Measurements from ENCODE around the gene PRSS16.

Gene PRSS16

DNA sequence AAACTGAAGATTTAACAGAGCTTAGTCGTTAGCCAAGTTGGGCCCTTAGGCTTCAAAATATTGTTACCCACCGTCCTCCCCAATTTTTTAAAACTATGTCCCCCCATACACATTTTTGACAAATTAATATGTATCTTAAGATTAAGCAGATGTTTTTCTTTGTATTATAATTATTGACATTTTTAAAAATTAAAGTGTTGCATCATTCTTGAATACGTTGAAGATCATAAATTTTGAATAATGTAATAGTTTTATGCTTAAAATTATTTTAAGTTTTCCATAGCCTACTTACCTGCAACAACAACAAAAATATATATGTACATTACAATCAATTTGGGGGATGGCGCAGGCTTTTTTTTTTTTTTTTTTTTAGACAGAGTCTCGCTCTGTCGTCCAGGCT lies 8.2 kb upstream of the PRSS16 start:
- H3K4me3 ChIP-seq (ENCODE audit: low read length, poor library complexity, severe bottlenecking): no peak overlapping the region
- no peaks in the 10 kb centered on the region for H3K79me2 ChIP-seq (ENCODE audit: insufficient read depth, low read length)
- H3F3A ChIP-seq (ENCODE audit: low read depth): no peaks in the 10 kb centered on the region
- no peaks in the 10 kb centered on the region for H3K27me3 ChIP-seq (ENCODE audit: insufficient read depth, low read length, poor library complexity, severe bottlenecking)
- no peak for TF ChIP-seq EZH2phosphoT487 (IDR thresholded peaks at IDR 0.05; ENCODE audit: borderline replicate concordance)
- TF ChIP-seq, protein P1, sequence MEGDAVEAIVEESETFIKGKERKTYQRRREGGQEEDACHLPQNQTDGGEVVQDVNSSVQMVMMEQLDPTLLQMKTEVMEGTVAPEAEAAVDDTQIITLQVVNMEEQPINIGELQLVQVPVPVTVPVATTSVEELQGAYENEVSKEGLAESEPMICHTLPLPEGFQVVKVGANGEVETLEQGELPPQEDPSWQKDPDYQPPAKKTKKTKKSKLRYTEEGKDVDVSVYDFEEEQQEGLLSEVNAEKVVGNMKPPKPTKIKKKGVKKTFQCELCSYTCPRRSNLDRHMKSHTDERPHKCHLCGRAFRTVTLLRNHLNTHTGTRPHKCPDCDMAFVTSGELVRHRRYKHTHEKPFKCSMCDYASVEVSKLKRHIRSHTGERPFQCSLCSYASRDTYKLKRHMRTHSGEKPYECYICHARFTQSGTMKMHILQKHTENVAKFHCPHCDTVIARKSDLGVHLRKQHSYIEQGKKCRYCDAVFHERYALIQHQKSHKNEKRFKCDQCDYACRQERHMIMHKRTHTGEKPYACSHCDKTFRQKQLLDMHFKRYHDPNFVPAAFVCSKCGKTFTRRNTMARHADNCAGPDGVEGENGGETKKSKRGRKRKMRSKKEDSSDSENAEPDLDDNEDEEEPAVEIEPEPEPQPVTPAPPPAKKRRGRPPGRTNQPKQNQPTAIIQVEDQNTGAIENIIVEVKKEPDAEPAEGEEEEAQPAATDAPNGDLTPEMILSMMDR (conservative IDR thresholded peaks at IDR 0.05; ENCODE audit: low read length): no peak
- no peaks in the 10 kb centered on the region for H3K36me3 ChIP-seq (ENCODE audit: insufficient read depth, low read length)
- no peak overlapping the region for H3K9ac ChIP-seq (ENCODE audit: low read depth, low read length, poor library complexity, severe bottlenecking)
- no peak overlapping the region for H2AFZ ChIP-seq (ENCODE audit: low read length)
- H4K20me1 ChIP-seq (ENCODE audit: insufficient read depth, low read length, poor library complexity, severe bottlenecking): no peaks in the 10 kb centered on the region
- H3K4me2 ChIP-seq (ENCODE audit: low read depth, low read length, poor library complexity, severe bottlenecking): no peak overlapping the region
- no peaks in the 10 kb centered on the region for H3K4me1 ChIP-seq (ENCODE audit: insufficient read depth, low read length, poor library complexity, severe bottlenecking)
- no peaks in the 10 kb centered on the region for H3K9me2 ChIP-seq (replicated peaks; ENCODE audit: low read depth, low read length)
- no peaks in the 10 kb centered on the region for H3K9me3 ChIP-seq (ENCODE audit: insufficient read depth, low read depth, low read length)

DNA sequence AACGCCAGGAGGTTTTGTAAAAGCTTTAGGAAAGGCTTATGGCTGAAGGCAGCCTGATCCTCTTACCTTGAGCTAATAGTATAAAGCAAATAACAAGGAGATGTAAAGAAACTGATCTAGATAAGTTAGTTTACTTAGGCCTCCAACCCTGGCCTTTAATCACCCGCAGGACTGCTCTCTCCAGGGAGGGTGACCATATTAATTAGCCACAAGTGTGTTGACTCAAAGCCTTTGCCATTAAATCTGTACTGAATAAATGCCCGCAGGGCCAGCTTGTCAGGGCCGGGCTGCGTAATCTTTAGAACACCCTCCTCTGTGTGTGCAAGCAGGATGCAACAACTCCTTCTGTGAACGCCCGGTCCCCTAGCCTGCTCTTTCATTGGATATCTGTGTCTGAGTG lies 6.1 kb upstream of the PRSS16 start:
- H3K79me2 ChIP-seq (ENCODE audit: insufficient read depth, low read length): no peaks in the 10 kb centered on the region
- no peaks in the 10 kb centered on the region for H3F3A ChIP-seq (ENCODE audit: low read depth)
- no peaks in the 10 kb centered on the region for H4K20me1 ChIP-seq (ENCODE audit: insufficient read depth, low read length, poor library complexity, severe bottlenecking)
- TF ChIP-seq EZH2phosphoT487 (IDR thresholded peaks at IDR 0.05; ENCODE audit: borderline replicate concordance): no peak
- TF ChIP-seq, protein P1 (conservative IDR thresholded peaks at IDR 0.05; ENCODE audit: low read length): no peak
- no peaks in the 10 kb centered on the region for H3K9me3 ChIP-seq (ENCODE audit: insufficient read depth, low read depth, low read length)
- H3K36me3 ChIP-seq (ENCODE audit: insufficient read depth, low read length): no peaks in the 10 kb centered on the region
- H3K4me3 ChIP-seq (ENCODE audit: low read length, poor library complexity, severe bottlenecking): no peak overlapping the region
- H3K4me2 ChIP-seq (ENCODE audit: low read depth, low read length, poor library complexity, severe bottlenecking): no peak overlapping the region
- H3K9ac ChIP-seq (ENCODE audit: low read depth, low read length, poor library complexity, severe bottlenecking): no peak overlapping the region
- no peak overlapping the region for H2AFZ ChIP-seq (ENCODE audit: low read length)
- H3K4me1 ChIP-seq (ENCODE audit: insufficient read depth, low read length, poor library complexity, severe bottlenecking): no peaks in the 10 kb centered on the region
- no peaks in the 10 kb centered on the region for H3K27me3 ChIP-seq (ENCODE audit: insufficient read depth, low read length, poor library complexity, severe bottlenecking)
- no peaks in the 10 kb centered on the region for H3K9me2 ChIP-seq (replicated peaks; ENCODE audit: low read depth, low read length)

DNA sequence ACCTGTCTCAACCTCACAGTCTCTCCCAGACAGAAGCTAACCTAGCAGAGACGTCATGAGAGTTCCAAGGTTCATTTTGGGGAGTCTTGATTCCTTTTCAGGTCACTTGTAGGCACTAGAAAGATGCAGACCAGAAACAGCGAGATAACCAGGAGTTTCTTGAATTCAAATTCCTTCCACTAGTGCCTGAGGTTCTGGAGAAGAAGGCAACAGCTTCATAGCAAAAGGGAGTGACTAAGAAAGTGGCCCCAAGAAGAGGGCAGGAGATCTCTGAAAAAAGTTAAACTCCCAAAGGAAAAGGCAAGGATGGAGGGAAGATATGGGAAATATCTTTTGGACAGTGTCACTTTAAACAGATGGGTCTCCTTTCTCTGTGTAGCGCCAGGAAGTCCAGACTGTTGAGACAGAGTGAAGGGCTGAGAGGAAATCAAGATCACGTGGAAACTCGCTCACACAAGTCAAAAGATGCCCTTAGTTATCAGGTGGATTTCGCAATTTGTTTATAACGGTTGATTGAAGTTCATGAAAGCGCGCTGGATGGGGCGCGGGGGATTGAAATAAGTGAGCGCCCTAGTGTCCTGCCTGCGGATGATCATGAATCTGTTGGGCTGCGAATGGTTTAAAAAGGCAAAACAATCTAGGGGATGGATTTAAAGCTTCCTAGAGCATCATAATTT lies 4.8 kb upstream of the PRSS16 start:
- no peak overlapping the region for H3K4me2 ChIP-seq (ENCODE audit: low read depth, low read length, poor library complexity, severe bottlenecking)
- H3K9me2 ChIP-seq (replicated peaks; ENCODE audit: low read depth, low read length): no peaks in the 10 kb centered on the region
- no peaks in the 10 kb centered on the region for H4K20me1 ChIP-seq (ENCODE audit: insufficient read depth, low read length, poor library complexity, severe bottlenecking)
- no peak overlapping the region for H3K9ac ChIP-seq (ENCODE audit: low read depth, low read length, poor library complexity, severe bottlenecking)
- H2AFZ ChIP-seq (ENCODE audit: low read length): no peak overlapping the region
- no peaks in the 10 kb centered on the region for H3K4me1 ChIP-seq (ENCODE audit: insufficient read depth, low read length, poor library complexity, severe bottlenecking)
- no peaks in the 10 kb centered on the region for H3K79me2 ChIP-seq (ENCODE audit: insufficient read depth, low read length)
- no peaks in the 10 kb centered on the region for H3K36me3 ChIP-seq (ENCODE audit: insufficient read depth, low read length)
- H3K9me3 ChIP-seq (ENCODE audit: insufficient read depth, low read depth, low read length): no peaks in the 10 kb centered on the region
- TF ChIP-seq EZH2phosphoT487 (IDR thresholded peaks at IDR 0.05; ENCODE audit: borderline replicate concordance): no peak
- TF ChIP-seq, protein P1 (conservative IDR thresholded peaks at IDR 0.05; ENCODE audit: low read length): no peak
- no peaks in the 10 kb centered on the region for H3F3A ChIP-seq (ENCODE audit: low read depth)
- H3K4me3 ChIP-seq (ENCODE audit: low read length, poor library complexity, severe bottlenecking): no peak overlapping the region
- H3K27me3 ChIP-seq (ENCODE audit: insufficient read depth, low read length, poor library complexity, severe bottlenecking): no peaks in the 10 kb centered on the region

Measured in Loucy (cell line).